Adipose tissue (tissue), 3 donors: ENCODE results near the gene TECTA. TPM values are rescaled to one million over a fixed set of nuclear protein-coding genes. Genes with fewer than 3 reads are reported as not detected.
"Not testable (repeated sequence)": the region's sequence is repeated elsewhere in the genome, so short reads cannot be mapped to it uniquely, and the experiment has no call there.

Source experiments
- H3K27ac ChIP-seq: one replicate; pipeline ENCODE4 v1.5.1; 2013; ENCODE audit warnings: low read depth, low read length
- WGBS, 3 donors: extraction: QIAGEN DNeasy Blood & Tissue Kit; methylation state at CpG; one replicate each; pipeline ENCODE4 v1.1.7; 2013; 5-methylcytosine and 5-hydroxymethylcytosine counted together
- polyA plus RNA-seq, 3 donors: library from polyadenylated mRNA; stranded (reverse); fragments of 200-250 nt; gene quantifications; one replicate each; pipeline ENCODE4 v1.2.3, GENCODE V29; 2013
- donor health status: healthy with polysubstance abuse.
- donor health status: Bipolar disorder and iron deficiency.
- donor health status: healthy.

Gene TECTA
- polyA plus RNA-seq, 3 donors: 0.20 to 0.67 (median 0.37) TPM

DNA sequence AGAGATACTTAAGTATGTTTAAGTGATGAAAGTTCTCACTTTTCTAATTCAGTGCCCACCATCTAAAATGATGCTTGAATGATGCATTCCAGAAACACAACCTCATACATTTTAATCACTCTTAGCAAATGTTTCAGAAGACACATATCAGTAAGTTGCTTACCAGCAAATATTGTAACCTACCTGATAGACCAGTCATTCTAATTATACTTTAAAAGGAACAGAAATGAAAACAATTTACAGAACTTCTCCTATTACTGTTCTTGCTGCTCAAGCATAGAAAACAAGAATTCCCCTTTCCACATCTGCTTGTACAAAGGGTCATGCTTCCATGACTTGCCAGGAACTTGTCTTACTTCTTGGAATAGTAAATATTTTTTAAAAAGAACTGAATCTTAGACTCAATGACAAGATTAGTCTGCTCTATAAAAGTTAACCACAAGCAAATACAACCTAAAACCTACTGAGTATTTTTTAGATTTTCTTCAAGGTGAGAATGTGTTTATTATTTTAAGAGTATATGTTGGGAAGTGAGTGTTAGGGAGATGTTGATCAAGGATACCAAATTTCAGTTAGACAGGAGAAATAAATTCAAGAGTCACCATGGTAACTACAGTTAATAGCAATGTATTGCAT lies 109.5 kb downstream of the TECTA start:
- no peak overlapping the region for H3K27ac ChIP-seq

DNA sequence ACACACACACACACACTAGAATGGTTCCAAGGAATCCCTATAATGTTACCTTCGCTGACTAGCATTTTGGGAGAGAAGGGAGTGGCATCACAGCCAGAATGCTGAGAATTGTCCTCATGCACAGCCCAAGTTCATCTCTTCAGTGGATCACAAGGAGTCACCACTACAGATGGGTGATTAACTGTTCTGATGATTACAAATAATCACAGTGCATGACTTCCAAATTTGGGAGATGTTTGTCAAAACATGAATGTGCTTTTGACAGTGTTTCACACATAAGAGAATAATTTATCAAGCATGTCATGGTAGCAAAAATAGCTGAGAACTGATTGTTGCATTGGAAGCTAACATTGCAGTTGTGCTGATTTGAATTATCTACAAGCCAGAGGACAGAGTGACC lies 110.6 kb downstream of the TECTA start:
- WGBS, 3 donors: 75 to 95% (median 84%) methylated on average over 1 of the region's 1 CpG
- H3K27ac ChIP-seq: no peak overlapping the region

DNA sequence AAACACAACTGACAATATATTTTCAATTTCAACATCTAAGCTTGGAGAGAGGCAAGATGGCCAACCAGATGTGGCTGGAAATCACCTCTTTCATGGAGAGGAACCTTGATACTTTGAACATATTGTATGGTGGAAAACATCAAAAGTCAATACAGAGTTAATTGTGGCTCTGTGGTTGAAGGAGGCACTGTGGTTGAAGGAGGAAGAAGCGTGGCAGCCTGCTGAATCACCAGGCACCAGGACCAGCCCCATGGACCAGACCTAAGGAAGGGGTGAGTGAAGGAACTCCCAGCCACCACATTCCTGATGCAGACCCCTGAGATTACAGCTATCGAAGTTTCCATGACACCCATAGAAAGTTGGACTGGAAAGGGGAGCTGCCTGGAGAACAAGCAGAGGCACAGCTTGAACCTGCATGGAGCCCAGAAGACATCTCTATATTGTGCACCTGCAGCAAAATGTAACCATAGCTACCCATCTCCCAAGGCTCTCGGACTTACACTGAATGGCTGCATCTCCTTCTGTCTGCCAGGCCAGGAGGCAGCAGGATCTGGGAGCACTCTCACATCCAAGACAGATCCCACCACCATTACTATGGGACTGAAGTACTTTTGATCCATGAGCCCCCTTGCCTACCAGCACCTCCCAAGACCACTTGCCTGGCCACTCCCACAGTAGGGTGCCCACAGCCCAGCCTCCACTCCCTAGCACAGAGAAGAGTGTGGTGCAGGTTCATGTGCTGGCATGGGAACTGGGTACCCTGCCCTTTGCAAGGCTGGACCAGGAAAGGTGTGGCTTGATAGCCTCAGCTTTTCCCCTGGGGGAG lies 111.7 kb downstream of the TECTA start:
- 60 to 72% (median 70%) methylated on average over 3 of the region's 3 CpGs for WGBS, 3 donors
- no peak overlapping the region for H3K27ac ChIP-seq

DNA sequence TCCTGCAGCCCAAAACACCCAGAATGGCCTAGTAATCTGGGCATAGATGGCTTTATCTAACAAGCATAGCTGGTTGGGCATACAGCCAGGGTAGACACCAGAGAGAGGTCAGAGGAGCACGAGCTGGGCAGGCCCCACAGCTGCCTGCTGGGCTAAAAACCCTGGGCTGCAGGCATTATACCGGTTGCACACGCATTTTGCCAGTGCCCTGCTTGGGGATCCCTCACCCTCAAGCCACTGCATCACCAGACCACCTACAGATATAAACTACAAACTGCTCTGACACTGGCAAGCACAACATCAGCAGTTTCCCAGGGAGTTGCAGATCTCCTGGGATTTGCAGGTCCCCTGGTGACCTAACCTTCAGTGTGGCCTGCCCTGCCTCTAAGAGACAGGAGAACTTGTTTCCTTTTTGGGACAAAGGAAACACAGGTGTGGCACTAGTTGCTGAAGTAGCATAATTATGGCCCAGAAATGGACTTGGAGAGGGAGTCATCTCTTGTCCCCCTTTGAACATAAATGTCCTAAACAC lies 112.4 kb downstream of the TECTA start:
- no peak overlapping the region for H3K27ac ChIP-seq
- WGBS, 3 donors: 61 to 82% (median 63%) methylated on average over 3 of the region's 3 CpGs

DNA sequence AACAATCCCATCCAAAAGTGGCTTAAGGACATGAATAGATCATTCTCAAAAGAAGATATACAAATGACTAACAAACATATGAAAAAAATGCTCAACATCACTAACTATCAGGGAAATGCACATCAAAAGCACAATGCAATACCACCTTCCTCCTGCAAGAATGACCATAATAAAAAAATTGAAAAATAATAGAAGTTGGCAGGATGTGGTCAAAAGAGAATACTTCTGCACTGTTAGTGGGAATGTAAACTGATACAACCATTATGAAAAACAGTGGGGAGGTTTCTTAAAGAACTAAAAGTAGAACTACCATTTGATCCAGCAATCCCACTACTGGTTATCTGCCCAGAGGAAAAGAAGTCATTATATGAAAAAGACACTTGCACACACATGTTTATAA lies 113.8 kb downstream of the TECTA start:
- H3K27ac ChIP-seq: no peak overlapping the region

DNA sequence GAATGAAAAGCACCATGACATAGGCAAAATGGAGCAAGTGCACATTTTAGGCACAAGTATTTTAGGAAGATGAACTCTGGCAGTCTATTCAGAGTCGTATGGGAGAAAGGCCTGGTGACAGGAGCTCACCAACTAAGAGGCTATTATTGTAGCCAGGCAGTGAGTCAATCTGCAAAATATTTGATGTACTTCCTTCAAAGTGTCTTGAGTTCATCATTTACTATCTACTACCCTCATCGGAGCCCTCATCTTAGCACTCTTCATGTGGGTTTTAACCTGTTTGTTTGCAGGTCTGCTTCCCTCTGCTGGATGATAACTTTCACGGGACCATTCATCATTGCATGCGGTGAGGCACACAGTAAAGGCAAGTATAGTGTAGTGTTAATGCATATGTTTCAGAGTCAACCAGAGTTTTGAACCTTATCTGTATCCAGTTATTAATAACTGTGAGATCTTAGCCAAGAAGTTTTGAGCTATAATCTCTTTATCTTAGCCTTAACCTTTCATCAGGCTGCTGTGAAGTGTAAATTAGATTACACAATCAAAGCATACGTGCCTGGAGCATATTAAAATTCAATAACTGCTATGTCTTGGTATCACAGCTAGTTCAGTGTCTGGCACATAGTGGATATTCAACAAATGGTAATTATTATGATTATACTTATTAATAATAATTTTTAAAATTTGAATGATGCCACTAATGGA lies 120.6 kb downstream of the TECTA start:
- H3K27ac ChIP-seq: no peak overlapping the region

DNA sequence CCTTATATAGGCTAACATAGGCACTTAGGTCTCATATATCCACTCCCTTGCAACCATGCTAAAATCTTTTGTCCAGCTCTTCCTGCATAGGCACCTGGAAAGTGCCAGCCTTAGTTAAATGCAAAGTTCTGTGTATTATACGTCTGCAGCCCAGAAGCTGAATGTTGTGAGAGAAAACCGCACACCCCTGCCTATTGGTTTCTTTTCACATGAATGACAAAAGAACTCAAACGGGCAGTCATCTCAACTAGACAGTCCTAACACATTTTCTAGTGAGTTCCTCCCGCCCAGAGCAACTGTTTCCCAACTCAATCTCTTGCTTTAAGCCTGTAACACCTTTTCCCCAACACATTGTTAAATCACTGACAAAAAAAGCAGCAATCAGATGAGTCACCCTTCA lies 122.1 kb downstream of the TECTA start:
- H3K27ac ChIP-seq: no peak overlapping the region
- WGBS, 3 donors: 54 to 77% (median 76%) methylated on average over 4 of the region's 4 CpGs

More for the DNA sequence above, 120.6 kb downstream of the TECTA start:
- WGBS, 3 donors: 56 to 67% (median 63%) methylated on average over 5 of the region's 5 CpGs

DNA sequence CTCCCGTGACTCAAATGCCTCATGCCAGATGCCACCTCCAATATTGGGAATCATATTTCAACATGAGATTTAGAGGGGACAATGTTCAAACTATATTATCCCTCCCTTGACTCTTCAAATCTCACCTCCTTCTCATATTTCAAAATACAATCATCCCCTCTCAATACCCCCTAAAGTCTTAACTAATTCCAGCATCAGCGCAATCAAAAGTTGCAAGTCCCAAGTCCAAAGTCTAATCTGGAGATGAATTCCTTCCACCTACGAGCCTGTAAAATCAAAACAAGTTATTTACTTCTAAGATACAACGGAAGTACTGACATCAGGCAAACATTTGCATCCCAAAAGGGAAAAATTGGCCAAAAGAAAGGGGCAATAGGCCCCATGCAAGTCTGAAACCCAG lies 124.3 kb downstream of the TECTA start:
- H3K27ac ChIP-seq: no peak overlapping the region
- WGBS, 3 donors: 60 to 87% (median 82%) methylated on average over 4 of the region's 4 CpGs

DNA sequence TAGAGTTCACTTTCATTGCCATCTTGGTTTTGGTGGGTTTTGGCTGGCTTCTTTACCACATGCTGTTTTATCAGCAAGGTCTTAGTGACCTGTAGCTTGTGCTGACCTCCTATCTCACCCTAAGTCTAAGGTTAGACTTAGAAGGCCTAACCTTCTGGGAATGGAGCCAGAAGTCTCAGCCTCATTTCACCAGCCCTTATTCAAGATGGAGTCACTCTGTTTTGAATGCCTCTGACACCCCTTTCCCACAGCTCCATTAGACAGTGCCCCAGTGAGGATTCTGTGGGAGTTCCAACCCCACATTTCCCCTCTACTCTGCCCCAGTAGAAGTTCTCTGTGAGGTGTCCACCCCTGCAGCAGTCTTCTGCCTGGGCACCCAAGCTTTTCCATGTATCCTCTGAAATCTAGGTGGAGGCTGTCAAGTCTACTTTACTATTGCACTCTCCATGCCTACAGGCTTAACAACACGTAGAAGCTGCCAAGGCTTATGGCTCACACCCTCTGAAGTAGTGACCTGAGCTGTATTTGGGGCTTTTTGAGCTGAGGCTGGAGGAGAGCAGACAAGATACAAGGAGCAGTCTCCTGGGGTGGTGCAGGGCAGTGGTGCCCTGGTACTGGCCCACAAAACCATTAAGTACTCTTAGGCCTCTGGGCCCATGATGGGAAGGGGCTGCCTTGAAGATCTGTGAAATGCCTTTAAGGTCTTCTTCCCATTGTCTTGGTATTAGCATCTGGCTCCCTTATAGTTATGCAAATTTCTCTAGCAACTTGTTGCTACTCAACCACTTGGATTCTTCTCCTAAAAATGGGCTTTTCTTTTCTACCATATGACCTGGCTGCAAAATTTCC lies 125.6 kb downstream of the TECTA start:
- 69 to 84% (median 81%) methylated on average over 1 of the region's 1 CpG for WGBS, 3 donors

DNA sequence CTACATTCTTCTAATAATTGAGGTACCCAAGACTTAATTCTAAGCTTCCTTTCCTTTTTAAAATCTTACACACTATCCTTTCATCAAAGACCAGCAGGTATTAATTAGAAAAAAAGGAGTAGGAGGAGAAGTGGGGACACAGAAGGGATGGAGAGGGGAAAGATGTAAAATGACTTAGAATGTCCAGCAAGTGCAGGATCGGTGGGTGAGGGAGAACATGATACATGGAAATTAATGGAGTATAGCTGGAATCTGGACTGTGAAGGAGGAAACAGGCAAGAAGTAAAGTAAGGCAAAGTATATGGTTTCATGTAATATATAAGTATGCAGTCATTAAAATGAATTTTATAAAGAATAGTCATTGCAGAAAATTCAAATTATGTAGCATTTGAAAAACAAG lies 127.8 kb downstream of the TECTA start:
- no peak overlapping the region for H3K27ac ChIP-seq
- 79 to 82% (median 82%) methylated on average over 1 of the region's 1 CpG for WGBS, 3 donors

More for the DNA sequence above, 125.6 kb downstream of the TECTA start:
- no peak overlapping the region for H3K27ac ChIP-seq

DNA sequence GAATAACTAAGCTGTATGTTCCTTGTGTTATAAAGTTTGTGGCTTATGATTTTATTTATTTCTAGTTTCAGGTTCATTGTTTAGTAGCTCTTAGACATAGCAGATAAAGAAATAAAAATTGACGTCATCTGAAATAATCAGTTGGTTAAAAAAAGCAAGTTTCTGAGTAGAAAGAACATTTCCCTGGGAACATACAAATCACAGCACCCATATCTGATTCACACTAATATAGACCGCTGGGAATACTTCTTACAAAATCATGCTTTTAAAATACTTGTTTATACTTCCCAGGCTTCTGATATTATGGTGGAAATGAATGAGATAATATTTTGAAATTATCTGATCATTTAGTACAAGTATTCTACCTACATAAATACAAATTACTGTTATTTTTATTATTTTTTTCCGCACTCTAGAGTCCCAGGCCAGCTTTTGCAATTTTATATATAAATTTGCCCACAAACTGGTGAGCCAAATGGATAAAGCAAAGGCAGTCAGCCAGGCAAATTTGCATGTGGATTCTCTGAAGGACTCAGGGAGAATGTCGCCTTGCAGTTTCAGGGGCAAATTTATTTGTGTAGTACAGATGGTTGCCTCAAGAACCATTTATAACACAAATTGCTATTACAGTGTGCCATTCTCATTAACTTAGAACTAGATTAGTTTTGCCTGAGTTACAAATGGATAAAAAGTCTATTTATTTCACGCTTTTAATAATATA lies 128.6 kb downstream of the TECTA start:
- WGBS, 3 donors: 89 to 91% (median 89%) methylated on average over 5 of the region's 5 CpGs
- no peak overlapping the region for H3K27ac ChIP-seq

DNA sequence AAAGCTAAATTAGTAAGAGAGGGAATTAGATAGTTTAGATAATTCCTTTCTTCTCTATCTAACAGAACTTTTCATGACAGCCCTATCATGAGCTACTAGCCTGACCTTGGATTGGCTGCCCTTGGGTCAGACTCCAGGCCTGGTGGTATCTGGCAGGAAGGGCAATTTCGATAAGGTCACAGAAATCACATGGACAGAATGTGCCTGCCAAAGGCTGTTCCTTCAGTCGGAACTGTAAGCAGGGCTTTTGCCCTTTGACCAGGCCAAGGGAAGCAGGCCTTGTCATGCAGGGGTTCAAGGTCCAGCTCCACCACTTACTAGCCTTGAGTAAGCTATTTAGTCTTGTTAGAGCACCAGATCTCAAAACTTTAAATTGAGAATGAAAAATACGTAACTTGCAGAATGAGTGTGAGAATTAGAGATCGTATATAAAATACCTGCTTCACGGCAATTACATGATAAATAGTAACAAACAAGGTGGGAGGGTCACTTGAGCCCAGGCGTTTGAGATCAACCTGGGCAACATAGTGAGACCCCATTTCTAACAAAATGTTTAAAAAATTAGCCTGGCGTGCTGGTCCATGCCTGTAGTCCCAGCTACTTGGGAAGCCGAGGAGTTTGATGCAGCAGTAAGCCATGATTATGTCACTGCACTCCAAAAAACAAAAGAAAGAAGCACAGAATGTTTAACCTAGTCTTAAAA lies 130.7 kb downstream of the TECTA start:
- H3K27ac ChIP-seq: no peak overlapping the region
- WGBS, 3 donors: 73 to 88% (median 82%) methylated on average over 8 of the region's 8 CpGs

DNA sequence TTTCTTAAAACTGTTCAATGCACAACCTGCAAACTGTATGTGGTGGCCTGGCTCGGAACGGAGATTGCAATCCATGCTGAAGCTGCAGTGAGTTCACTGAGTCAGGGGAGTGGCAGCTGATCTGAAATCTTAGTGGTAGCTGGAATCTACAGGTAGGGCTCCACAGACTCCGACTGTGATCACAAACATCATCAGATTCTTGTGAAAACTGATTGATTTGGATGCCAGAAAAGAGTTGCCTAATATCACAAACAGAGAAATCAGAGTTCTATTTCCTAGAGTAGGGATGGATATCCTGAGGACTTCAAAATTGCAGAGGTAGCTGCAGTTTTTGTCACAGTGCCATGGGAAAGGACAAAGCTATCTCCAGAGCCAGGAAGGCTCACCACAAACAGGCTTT lies 134.0 kb downstream of the TECTA start:
- WGBS, 3 donors: 59 to 90% (median 88%) methylated on average over 3 of the region's 3 CpGs
- H3K27ac ChIP-seq: no peak overlapping the region

DNA sequence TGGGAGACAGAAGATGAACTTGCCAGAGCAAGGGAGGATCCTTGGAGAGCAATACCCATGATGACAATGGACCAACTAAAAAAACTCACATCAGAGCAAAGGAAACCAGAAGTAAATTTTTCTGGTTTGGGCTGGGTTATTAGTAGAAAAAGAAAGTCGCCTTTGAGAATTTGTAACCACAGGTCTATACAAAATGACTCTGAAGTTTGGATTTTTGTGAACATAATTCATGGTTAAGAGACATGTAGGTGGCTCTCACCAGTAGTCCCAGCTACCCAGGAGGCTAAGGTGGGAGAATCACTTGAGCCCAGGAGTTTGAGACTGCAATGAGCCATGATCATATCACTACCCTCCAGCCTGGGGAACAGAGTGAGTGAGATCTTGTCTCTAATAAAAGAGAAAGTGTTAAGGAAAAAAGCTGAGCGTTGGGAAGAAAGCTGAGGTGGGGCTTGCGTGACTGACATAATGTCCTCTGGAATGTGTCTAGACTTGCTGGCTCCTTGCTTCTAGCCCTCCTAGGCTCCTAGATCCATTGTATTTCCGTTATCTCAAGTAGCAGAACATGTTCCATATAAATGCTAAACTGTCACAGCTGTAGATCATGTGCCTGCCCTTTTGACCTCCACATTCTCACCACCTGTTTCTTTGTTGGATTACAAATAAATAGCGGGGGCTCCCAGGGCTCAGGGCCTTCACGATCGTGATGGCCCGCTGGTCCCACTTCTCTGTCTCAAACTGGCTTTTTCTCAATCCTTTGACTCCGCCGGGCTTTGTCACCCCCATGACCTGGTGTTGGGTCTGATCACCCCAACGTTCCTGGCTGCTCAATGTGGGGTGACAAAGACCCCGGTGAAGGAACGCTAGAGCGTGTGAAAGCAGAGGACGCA lies 135.3 kb downstream of the TECTA start:
- 59 to 71% (median 60%) methylated on average over 15 of the region's 15 CpGs for WGBS, 3 donors
- H3K27ac ChIP-seq: no peak overlapping the region

DNA sequence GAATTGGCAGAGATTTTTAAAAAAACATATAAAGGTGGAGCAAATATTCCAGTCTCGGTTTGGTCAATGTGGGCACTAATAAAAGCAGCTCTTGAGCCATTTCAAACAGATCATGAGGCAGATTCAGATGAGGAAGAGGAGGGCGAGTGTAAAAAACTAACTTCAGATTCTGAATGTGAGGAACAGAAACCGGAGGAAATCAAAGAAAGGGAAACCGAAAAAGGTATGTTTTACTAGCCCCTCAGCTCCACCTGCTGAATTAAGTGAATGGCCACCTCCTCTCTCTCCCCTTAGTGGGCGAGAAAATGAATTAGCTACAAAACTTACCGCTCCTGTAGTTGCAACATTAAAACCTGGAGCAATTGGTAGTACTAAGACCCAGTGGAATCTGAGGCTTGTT lies 136.2 kb downstream of the TECTA start:
- 74 to 88% (median 79%) methylated on average over 6 of the region's 6 CpGs for WGBS, 3 donors
- not testable (repeated sequence) for H3K27ac ChIP-seq
